Measurements from ENCODE around the gene CHERP. TPM values are rescaled to one million over a fixed set of nuclear protein-coding genes. Genes with fewer than 3 reads are reported as not detected.

CHERP gene, protein sequence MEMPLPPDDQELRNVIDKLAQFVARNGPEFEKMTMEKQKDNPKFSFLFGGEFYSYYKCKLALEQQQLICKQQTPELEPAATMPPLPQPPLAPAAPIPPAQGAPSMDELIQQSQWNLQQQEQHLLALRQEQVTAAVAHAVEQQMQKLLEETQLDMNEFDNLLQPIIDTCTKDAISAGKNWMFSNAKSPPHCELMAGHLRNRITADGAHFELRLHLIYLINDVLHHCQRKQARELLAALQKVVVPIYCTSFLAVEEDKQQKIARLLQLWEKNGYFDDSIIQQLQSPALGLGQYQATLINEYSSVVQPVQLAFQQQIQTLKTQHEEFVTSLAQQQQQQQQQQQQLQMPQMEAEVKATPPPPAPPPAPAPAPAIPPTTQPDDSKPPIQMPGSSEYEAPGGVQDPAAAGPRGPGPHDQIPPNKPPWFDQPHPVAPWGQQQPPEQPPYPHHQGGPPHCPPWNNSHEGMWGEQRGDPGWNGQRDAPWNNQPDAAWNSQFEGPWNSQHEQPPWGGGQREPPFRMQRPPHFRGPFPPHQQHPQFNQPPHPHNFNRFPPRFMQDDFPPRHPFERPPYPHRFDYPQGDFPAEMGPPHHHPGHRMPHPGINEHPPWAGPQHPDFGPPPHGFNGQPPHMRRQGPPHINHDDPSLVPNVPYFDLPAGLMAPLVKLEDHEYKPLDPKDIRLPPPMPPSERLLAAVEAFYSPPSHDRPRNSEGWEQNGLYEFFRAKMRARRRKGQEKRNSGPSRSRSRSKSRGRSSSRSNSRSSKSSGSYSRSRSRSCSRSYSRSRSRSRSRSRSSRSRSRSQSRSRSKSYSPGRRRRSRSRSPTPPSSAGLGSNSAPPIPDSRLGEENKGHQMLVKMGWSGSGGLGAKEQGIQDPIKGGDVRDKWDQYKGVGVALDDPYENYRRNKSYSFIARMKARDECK
- 4.2 and 15.9 TPM in 2 replicates for total RNA-seq

DNA sequence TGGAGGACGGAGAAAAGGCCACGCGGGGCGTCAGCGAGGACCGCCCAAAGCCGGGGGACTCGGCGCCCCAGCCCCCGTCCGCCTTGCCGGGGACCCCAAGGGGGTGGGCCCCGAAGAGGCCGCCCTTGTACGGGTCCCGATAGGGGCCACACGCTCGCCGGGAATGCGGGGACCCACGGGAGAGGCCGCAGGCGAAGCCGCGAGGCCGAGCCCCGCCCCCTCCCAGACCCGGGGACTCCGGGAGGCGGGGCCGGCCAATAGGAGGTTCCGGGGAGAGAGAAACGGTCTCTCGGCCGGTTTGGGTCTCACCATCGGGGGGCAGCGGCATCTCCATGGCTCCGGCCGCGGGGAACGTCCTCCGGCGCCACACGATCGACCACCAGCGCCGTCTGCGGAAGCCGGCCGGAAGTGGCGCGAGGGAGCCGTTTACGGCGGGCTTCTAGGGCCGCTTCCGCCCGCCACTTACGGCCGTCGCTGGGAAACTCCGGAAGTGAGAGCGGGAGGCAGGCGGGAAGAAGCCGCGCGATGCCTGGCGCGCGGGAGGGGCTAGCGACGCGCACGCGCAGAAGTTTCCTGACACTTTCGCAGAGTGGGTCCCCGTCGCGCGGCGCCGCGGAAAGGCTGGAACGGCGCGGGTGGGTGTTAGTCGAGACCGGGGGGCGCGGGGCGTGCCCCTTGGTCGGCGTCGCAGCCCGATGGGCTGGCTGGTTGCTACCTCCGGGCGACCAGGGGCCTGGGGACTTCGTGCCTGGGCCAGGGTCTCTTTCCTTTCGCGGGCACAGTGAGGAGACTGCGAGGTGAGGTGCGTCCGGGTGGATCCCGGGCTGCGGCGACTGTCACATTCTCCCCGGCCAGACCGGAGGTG lies at the start of gene CHERP:
CHERP (minus strand) TSS at position 393 of the 865 bp plus-strand sequence; CDS start at position 334, 59 bp downstream.

DNA sequence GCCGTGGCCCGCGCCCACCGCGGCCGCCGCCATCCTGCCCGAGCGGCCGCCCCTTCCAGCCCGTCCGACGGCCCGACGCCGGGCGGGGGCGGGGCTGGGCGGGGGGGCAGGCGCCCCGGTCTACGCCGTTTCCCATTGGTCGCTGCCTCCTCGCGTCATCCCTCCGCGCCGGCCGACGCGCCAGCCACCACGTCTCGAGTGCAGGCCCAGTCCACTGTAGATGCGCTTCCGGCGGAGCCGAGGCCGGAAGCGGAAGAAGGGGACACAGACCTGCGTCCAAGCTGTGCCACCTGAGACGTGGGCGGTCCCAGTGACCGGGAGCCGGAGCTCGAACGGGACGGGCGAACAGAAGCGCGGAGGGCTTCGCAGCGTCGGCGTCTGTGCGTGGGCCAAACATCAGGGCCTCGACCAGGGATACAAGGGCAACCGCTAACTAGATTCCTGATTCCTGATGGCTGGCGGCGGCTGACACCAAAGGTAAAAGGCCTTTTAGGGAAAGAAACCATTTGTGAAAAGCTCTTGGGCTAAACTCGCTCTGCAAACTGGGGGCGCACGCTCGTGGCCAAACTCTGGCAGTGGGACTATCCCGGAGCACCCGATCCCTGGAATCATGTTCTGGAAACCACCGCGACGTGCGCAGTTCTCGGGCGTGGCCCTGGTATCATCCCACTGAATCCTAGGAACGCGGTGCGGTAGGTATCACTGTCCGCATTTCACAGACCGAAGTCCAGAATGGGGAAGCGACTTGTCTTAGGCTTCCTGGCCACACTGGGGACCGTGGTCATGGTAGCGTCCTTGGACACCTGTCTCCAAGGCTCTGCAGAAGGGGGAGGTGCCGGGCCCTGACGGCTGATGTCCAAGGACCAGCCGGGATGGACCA lies 30.3 kb upstream of the CHERP start, which contains the start of gene SLC35E1:
SLC35E1 (minus strand) TSS at position 84 of the 880 bp plus-strand sequence; CDS start at position 33, 51 bp downstream.

DNA sequence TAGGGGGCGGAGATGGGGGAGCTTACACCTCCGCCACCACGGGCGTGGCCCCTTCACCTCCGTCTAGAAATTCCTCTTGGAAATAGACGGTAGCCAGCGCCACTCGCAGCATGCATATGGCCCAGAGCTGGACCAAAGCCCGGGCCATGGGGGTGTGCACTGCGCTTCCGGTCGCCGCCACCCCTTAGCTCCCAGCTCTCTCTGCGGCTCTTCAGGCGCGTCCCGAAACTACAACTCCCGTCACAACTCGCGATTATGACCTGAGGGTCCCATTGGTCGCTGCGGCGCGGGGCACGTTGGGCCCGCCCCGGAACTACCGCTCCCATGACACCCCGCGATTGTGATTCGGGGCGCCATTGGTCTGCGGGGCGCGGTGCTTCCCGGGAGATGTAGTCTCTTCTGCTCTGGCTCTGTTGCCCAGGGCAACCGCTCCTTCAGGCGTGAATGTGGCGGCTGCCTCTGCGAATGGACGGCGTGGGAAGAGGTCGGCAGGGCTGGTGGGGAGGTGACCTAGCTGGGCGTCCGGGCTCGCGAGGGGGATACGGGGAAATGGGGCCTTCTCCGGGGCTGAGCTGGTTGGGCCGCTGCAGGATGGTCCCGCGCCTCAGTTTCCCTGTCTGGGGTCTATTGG lies 46.1 kb downstream of the CHERP start, which contains the start of the genes C19orf44 and CALR3:
C19orf44 (plus strand) TSS at position 413 of the 631 bp plus-strand sequence. CDS start 4,399 bp downstream, outside the sequence.
CALR3 (minus strand) TSS at position 186 of the 631 bp plus-strand sequence; CDS start at position 148, 38 bp downstream.

Other genes starting within 250 kb of the CHERP start
- 3.1 and 3.2 TPM in 2 replicates for gene KLF2, start 217.6 kb downstream of the CHERP start, total RNA-seq
- gene EPS15L1, start 70.5 kb downstream of the CHERP start, total RNA-seq, result 7.0 and 11.5 TPM in 2 replicates
- 0.16 TPM in 1 of 2 replicates, not detected in the other for gene CALR3, start 46.3 kb downstream of the CHERP start, total RNA-seq
- gene C19orf44, start 46.0 kb downstream of the CHERP start, total RNA-seq, result 0.65 and 2.8 TPM in 2 replicates
- 11.3 and 25.6 TPM in 2 replicates for gene SLC35E1, start 30.0 kb upstream of the CHERP start, total RNA-seq
- 3.1 and 6.9 TPM in 2 replicates for gene MED26, start 85.8 kb upstream of the CHERP start, total RNA-seq
- gene SMIM7, start 117.7 kb upstream of the CHERP start, total RNA-seq, result 29.8 and 56.6 TPM in 2 replicates
- gene TMEM38A, start 118.7 kb upstream of the CHERP start, total RNA-seq, result 1.1 and 1.4 TPM in 2 replicates
- gene NWD1, start 177.4 kb upstream of the CHERP start, total RNA-seq, result under 0.01 TPM in 1 of 2 replicates, not detected in the other

Measured in bladder microvascular endothelial cell (primary cell).